Raji (cell line): ENCODE measurements around the gene GID8.

Experiments
- POLR2A ChIP-seq: IDR thresholded peaks from 2 replicates; pipeline ENCODE4 v1.6.1; 2011; ENCODE audit warnings: low read depth, low read length, control low read depth; ENCODE audit not compliant: insufficient read depth

Gene GID8

DNA sequence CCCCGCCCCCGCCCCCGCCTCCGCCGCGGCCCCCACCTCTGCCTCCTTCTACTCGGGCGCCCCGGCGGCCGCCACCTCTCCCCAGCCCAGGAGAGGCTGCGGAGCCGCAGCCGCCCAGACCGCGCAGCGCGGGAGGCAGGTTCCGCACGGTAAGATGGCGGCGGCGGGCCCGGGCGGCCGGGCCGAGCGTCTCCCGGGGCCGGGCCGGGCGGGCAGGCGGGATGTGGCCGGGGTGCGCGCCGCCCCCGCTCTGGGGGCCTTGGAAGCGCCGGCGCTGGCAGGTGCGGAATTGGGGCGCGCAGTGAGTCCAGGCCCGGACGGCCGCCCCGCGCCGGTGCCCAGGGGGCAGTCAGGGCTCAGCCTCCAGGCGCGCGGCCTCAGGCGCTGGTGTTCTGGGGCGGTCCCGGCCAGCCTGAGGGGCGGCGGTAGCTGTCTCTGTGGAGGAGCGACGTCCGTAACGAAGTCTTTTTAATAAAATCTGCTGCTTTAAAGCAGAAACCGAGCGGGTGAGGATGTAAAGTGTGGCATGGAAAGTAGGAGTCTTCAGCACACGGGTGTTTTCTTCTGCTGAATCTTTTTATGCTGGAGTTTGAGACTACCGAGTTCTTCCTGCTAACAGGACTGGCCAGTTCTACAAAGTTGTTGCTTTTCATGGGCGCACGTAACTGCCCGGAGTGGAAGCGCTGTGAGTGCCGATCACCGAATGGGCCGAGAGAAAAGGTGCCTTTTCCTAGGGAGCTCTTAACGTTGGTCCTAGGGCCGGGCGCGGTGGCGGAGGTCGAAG, at the start of gene GID8:
Gene GID8 (plus strand): TSS at position 43 of the 784 bp plus-strand sequence. CDS start 3,356 bp downstream, outside the sequence.
- no peak; the same call in 1 of the 2 replicates for TF ChIP-seq POLR2A

DNA sequence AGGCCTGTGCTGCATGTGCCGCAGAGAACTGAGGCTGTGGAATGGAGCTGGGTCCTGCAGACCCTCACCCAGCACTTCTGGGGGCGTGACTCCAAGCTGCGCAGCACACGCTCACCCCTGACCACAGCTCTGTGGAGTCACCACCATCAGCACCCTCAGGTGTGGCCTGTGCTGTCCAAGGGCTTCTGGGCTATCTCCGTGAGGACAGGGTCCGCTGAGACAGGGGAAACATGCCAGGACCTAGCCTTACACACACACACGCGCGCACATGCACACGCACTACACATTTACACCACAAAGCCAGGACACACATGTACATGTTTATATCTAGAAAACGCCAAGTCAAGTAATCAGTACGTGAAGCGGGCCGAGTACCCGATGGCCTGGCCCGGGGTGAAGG, 49.5 kb upstream of the GID8 start:
- TF ChIP-seq POLR2A: no peak

DNA sequence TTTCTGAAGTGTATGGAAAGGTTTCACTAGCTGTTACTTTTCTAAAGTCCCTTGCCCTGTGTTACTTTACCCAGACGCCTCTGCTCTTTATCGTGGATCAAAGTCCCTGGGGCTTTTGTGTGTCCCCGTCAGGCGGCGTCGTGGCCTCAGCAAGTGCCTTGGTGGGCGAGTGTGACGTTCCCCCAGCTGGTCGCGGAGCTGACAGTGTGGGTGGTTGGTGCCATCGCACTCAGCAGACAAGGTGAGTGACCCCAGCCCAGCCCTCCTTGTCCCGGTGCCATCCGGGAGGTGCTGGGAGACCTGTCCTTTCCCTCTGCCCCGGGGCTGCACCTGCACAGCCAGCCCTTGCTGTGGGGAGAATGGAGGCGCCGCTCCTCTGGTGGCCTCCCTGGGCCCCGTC, 49.0 kb upstream of the GID8 start:
- no peak for TF ChIP-seq POLR2A

DNA sequence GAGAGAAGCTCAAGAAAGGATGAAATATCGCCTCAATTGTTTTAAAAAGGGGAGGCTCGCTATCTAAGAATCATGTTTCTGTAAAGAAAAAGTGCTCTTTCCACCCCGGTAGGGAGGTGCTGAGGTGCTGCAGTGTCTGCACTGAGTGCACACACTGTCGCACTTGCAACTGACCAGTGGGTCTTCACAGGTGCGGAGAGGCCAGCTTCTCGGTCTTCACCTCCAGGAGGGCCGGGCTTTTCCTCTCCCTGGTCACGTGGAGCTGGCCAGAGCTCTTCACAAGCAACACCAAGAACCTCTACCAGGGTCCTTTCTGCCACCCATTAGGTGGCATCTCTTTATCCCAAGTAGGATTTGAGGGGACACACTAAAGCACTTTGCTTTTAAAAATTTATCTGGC, 48.5 kb upstream of the GID8 start:
- no peak for TF ChIP-seq POLR2A

DNA sequence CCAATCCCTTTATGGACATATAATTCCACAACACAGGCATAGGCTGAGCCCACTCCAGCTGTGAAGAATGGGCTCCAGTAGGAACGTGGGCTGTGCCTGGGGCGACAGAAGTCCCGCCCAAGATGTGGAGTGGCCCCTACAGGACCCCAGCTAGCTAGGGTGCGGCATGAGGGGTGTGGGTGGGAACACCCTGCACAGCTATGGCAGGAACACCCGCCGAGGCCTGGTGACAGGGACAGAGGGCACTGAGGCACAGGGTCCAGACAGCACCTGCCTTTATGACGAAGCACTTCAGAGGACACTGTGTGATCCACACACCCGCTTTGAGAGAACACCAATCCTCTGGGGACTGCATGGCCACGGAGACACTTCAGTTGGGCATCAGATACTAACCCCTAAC, 48.1 kb upstream of the GID8 start:
- TF ChIP-seq POLR2A: no peak

DNA sequence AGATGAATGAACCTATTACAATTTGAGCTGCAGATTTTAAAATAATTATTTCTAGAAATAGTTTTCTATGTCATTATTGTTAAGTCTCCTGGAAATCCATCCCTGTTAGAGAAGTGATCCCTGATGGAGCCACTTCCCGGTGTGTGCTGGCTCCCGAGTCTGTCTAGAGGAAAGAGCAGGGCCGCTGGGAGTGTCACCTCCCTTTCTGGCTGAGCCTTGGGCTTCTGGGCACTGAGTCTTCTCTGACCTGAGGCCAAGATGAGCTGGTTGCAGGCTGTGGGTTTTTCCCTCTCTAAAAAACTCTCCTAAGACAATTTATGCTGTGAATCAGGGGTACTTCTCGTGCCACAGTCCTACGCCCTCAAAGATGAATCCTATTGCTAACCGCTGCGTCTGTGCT, 47.5 kb upstream of the GID8 start:
- TF ChIP-seq POLR2A: no peak

DNA sequence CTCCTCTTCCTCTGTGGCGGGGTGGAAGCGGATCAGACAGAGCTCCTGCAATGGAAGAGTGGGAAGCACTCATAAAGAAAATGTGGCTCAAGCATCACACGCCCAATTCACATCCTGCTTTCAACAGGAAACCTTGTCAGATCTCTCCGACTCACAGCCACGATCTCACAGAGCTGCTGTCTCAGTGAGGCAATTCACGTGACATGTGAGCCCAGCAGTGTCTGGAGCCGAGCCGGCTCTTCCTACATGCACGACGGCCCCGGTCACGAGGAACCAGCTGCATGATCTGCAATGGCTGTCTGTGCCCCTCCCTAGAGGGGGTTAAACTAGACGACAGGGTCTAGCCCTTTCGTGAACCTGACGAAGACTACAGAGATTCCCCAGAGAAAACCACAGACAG, 46.8 kb upstream of the GID8 start:
- TF ChIP-seq POLR2A: no peak

DNA sequence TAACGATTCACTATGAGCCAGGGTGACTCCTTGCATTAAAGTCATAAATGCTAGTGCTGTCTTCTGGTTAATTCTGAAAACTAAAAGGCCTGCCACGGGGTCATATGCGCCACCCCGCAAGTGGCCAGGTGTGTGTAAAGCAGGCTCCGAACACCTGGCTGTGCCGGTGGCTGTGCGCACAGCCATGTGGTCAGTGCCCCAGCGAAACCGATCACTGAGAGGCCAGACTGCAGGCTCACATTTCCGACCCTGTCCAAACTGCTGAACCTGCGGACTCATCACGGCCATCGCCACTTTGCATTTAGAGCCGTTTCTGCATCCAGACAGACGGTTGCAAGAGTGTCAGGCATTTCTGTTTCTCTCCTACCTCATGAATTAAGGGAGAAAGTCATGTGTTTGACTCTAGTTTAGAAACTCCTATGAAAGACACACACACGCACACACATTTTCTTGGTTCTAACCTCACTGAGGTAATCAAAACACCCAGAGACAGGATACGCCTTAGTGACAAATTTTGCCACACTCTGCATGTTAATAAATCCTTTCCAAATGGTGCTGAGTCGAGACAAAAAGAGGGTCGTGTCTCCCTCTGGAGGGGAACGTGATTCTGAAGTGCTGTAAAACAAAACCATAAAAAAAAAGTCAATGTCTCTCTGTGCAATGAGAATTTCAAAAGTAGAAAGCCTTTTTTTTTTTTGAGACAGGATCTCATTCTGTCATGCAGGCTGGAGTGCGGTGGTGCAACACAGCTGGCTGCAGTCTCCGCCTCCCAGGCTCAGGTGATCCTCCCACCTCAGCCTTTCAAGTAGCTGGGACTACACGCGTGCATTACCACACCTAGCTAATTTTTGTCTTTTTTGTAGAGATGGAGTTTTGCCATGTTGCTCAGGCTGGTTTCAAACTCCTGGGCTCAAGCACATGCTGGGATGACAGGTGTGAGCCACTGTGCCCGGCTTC, 45.3 kb upstream of the GID8 start:
- no peak for TF ChIP-seq POLR2A

DNA sequence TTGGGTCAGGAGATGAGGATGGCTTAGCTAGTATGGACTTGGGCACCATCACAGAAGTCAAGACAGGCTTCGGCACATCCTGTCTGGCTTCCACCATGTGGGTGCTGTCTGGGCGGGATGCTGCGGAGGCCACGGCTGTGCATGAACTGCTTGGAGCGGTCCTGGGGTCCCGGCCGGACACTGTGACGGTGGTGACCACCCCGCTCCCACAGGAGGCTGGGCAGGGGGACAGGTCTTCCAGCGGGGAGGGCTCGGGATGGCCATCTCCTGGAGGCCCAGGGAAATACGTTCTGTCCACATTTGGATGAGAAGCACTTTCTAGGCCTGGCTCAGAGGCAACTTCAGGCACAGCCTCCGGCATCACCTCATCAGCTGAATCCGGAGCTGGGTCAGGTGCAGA, 44.2 kb upstream of the GID8 start:
- no peak for TF ChIP-seq POLR2A

DNA sequence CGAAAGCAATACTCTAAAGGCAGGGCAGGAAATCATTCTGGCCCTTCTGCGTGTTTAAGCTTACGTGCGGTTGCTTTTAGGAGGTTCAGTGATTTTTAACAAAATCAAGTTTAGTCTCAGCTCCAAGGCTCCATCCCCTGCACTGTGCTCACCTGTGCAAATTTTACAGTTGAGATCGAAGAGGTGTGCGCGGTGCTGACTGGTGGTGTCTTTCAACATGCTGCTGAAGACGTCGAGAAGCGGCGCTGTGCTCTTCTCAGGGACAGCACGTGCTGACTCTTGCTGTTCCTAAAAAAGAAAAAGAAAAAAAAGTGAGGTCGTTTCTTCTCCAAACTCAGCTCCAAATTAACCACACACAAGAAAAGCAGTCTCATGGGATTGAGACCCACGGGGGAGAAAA, 43.7 kb upstream of the GID8 start:
- no peak for TF ChIP-seq POLR2A

DNA sequence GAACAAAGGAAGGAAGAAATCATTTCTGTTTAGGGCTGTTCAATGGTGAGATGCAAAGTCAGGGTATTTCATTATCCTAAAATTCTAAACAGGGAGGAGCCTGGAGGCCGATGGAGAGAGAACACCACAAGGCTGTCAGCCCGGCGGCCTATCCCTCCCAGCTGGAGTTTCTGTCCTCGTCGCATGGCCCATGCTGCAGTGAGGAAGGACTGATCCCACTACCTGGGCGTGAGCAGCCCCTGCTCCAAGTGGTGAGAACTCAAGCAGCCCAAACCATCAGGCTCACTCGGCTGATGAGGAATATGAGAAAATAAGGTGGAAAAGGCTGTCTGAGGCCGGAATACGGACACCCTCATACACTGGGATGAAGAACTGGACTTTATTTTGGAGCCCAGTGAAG, 42.4 kb upstream of the GID8 start:
- TF ChIP-seq POLR2A: no peak

DNA sequence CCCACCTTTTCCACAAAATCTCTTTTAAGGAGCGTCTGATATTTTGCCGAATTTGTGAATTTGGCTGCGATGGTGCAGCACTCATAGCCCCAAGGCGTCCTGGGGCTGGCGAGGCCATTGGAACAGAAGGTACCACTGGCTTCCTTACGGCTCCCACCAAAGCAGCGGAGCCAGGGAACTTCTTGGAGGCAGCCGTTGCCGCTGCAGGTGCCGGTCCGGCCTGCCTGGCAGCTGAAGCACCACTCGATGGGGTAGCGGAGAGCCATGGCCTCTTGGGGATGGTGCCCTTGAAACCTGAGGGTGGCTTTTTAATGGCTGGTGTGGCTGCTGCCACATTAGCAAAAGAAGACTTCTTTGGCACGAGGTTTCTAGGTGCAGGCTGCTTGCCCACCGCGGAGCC, 41.4 kb upstream of the GID8 start:
- no peak for TF ChIP-seq POLR2A

DNA sequence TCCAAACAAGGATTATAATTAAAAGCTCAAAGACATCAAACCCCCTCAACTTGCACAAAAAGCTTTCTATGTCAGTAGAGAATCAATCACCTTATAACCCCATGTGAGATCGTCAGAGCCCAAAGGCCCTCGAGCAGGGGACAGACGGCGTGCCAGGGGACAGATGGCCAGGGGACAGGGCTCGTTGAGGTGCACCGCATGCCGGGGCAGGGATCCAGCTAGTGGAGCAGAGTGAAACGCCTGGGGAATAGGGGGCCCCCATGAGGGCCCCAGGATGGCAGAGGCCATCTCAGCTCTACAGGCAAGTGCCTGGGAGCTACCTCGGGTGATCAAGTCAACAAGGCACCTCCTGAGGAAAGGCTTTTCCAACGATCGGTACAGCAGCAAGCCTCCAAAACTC, 40.3 kb upstream of the GID8 start:
- no peak for TF ChIP-seq POLR2A

DNA sequence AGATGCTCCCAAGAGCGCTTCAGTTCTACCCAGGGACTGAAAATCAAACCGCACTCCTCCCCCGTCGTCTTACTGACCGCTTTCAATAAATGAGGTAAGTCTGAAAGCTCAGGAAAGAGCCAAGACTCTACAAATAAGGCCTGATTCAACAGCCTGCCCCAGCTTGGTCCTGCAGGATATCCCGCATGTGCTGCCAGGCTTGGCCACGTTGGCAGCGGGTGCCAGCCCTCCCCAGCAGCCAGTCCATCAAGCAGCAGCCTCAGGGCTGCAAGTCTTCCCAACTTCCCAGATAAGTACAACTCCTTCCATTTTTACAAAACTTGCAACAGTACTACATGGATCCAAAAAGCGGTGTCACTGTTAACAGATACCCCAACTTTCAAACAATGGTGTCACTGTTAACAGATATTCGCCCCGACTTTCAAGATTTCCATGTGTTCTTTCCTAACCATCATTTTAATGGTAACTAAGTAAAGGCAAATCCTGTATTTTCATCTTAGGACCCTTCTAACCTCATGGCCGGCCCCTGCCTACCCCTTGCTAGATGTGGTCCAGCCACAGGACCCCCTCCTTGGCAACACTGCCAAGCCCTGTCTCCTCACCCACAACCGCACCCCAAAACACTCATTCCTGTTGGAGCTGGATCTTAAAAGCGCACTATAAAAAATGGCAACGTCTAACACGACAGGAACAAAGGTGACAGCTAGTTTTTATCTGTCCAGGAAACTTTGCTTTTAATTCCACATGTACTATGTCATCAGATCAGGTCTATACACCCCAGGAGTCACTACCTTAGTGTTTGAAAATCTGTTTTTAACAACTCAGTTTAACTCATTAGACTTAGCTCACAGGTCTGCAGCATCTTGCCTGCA, 39.6 kb upstream of the GID8 start:
- no peak for TF ChIP-seq POLR2A

DNA sequence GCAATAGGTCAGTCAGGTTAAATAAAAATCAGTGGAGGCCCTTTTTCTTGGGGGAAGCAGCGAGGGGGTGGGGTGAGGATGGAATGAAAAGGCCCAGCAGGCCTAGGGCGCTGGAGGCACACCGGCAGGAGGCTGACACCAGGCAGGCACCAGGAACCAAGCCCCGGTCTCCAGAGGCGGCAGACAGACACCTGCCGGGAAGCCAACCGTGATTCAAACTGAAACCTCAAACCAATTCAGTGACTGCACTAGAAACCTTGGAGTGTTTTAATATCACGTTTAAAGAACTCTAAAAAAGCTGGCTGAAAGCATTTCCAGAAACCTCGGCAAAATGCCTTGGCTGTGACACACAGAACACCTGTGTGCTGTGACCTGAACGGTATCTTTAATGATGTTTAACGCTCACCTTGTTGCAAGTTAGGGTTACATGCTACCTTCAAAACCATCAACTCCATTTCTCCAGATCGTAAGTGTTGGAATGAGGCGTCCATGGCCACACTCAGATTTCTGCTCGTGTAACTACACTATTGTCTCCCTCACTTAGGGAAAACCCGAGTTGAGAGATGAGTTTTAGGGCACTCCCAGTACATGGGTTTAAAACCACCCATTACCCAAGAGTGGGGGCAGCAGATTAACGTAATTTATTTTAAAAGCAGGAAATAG, 38.8 kb upstream of the GID8 start:
- no peak for TF ChIP-seq POLR2A

DNA sequence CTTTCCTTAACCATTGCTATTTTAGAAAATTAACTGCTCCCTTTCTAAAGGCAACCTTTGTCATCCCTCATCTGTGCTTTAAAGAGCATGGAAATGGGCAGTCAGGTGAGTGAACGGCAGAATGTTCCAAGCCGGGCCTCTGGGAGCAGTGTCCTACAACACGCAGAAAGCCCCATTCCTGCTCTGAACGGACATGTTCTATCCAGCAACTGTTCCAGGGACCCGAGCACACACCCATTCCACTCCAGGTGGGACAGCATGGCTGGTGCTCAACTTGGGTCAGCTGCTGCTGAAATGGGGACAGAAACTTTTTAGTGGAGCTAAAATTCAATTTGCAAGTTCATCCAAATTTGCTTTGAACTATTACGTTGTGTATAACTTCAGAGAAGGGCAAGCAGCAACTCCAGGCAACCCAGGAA, 38.3 kb upstream of the GID8 start:
- TF ChIP-seq POLR2A: no peak
